GM18520 (cell line): ENCODE data around the gene ANO6.
A peak's percentile ranks its signal among the peaks of the same experiment; 100 is the strongest.

Experiments
- ATAC-seq: cut with Tn5 transposase; IDR thresholded peaks from one replicate; pipeline ENCODE4 v1.9.1; 2021; ENCODE audit not compliant: unreplicated experiment

The ANO6 gene

DNA sequence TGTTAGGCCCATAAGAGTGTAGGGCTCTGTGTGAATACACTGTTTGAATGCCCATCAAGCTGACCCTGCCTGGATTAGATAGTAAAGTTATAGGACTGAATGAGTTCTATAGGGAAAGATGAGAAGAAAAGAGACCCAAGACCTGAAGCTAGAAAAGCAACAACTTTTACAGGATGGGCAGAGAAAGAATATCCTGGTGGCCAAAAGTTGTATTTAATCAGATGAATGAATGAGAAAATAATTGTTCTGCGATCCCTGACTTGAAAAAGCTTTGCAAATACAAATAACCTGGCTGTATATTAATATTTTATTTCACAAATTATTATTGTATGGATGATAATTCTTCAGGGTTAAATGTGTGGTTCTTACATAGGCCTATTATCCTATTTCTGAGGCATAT is 2.8 kb upstream of the ANO6 start:
- ATAC-seq, result no peak

- ATAC-seq, result no peak
These were observed 1.8 kb upstream of the ANO6 start for GRCh38 chr12:45214071-45214470.

DNA sequence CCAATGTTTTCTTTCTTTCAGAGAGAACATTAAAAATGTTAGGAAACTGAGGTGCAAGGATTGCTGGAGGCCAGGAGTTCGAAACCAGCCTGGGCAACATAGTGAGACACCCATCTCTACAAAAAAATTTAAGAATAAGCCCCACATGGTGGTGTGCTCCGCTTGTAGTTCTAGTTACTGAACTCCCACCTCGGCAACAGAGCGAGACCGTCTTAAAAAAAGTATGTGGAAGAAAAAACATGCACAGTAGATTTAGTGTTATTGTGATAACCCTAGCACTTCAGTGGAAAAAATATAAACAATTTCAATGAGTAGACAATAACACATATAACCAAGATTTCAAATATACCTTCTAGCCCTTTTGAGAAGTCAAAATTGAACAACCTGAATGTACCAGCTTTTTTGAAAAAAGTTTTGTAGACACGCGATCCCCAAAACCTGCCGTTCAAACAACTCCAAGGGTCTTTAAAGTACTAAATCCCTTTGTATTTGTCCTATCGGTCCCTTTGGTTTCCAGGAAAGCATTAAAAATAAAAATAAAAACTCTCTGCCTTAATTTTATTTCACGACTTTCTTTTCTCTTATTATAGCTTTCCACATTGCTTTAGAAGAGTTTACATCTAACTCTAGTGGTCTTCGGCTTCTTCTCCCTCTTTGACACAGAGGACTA is 1.0 kb upstream of the ANO6 start:
- no peak for ATAC-seq

GRCh38 chr12:45216230-45216982 is 511 bp downstream of the ANO6 start:
- no peak for ATAC-seq

- ATAC-seq, result no peak
These were observed 1.1 kb downstream of the ANO6 start for GRCh38 chr12:45216983-45217485.

DNA sequence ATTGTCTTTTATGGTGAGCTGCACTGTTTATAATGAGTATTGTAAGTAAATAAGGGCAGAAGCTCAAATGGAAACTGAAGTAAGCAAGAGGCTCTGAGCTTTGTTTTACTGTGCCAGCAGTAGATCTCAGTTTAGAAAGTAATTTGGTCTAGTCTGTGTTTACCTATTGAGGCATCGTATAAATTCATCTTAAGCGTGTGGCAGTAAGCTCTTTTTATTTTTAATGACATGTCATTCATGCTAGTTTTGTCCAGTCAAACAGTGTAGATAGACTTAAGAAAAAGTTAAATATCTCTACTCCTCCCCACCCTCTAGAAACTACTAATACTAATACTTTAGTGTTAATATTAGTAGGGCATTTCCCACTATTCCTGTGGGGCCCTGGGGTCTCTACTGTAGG is 2.0 kb downstream of the ANO6 start:
- no peak for ATAC-seq

DNA sequence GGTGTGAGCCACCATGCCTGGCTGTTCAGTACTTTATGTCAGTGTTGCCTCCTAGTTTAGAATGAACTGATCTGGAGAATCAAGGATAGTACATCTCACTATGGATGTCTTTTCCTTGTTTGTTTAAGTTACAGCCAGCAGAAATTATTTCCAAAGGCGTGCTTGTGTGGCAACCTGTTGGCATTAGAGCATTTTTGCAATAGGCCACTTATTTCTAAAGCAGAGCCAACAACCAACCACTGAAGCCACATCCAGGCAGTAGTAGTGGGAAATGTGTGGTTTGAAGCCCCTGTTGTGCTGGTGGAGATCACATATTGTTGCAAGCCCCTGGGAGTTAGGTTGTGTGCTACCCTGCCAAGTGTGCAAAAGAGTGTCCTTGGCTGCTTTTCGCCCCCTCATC is 3.7 kb downstream of the ANO6 start:
- ATAC-seq, result no peak

DNA sequence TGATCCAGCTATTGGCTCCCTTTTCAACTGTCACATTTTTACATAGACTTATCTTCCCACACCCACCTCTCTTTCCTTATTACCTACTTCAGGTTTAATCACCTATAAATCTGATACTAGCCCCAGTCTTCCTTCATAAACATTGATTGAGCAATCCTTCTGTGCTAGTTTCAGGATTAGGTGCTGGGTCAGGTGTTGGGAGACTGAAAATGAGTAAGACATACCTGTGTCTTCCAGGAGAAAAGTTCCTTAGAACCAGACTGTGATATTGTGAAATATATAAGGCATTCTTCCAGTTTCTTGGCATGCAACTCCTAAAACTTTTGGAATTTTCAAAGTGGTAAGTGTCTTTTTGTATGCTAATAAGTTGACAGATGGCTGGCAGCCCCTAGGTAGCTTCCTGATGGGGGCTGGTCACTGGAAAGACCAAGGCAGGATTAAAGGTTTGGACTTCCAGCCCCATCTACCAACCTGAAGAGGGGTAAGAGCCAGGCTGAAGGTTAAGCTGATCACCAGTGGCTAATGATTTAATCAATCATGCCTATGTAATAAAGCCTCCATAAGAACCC is 4.6 kb downstream of the ANO6 start:
- no peak for ATAC-seq

DNA sequence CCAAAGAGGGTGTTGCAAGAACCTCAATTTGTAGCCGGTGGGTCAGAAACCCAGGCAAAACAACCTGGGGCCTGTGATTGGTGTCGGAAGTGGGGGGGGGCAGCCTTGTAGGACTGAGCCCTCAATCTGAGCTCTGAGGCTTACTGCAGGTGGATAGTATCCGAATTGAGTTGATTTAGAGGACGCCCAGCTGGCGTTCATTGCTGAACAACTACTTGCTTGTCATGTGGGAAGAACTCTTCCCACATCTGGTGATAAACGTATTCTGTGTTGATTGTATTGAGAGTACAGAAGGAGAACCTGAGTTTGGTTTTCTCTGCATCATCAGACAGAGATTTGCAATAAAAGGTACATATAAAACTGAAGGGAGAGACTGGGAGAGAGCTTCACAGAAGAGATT is 5.1 kb downstream of the ANO6 start:
- ATAC-seq, result no peak

DNA sequence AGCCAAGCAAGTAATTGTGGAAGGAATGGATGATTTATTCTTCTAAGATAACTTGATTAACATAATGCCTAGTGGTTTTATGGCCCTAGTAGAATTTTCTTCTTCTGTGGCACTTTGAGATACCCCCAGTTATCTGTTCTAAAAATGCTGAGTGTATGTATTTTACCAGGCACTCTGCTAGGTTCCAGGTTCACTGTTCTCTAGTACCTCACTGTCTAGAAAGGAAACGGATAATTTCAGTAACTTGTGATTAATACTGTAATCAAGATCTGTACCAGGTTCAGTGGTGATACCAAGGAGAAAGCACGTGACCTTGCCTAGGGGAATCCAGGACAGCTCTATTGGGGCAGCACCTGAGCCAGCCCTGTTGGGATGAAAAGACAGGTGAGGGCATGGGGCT is 8.0 kb downstream of the ANO6 start:
- ATAC-seq, result no peak

DNA sequence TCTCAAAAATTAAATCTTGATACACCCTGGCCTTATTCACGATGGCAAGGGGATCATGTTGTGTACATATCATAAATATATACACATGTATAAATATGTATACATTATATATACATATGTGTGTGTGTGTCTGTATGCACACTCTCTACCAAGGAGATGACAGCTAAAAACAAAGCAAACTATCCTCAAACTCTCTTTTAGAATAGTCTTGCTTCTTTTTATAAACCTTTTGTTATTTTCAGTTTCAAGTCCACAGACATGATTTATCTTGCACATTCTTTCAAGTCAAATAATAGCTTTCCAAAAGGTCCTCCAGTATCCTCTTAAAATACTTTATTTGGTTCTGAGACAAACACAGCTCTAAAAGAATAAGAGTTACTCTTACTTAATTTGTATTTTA is 8.4 kb downstream of the ANO6 start:
- no peak for ATAC-seq

- ATAC-seq, result no peak
These were observed 10.1 kb downstream of the ANO6 start for GRCh38 chr12:45226021-45226420.

DNA sequence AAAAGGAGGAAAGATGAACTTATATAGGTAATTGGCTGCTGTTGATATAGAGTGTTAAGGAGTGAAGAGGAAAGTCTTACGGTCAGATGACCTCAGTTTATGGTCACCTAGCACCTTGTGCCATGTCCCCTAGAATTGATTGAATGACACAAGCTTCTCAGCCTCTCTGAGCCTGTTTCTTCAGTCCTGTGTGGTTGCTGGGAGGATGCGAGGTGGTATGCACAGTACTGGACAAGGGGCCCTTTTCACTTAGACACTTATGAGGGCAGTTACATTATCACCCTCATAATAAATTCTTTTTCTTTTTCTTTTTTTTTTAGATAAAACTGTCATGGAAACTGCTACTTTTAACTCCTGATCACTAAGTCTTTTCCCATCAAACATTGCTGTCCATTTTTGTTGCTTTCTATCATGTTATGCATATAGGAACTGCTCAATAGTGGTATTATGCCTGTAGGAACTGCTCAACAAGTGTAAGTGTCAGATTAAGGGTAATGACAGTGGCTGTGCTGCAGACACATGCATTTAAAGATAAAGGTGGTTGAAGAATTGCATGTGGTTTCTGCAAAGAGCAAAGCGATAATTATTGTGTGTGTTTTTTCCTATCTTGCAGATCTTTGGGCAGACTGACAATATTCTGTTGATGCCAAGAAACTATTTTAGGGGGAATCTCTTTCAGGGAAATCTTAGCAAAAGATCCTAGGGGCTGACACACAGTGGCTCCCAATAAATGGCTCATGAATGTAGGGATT is 11.6 kb downstream of the ANO6 start:
- no peak for ATAC-seq

DNA sequence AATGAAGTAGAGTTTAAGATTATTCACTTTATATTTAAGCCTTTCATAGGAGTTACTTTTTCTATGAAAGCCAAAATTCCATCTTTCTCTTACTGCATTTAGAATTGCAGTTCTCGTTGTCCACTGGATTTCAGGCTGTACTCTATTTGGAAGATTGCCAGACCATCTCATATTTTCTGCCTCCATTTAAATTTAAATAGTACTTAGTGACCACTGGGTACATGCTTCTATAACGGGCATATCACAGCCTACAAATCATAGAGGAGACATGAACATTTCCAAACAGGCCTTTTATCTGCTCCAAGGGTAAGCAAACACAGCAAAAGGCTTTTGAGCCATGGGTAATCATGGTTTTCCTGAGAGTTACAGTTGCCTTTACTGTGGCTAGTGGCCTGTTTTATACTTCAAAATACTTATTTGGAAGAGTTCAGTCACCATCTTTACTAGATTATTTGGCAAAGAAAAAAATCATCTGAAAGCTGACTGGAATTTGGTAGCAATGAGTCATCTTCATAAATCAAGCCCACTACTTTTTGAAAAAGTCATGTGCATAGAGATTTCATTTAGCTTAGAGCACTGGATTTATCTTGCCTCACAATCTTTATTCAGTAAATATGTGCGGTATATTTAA is 15.7 kb downstream of the ANO6 start:
- ATAC-seq, result no peak

- ATAC-seq, result no peak
These were observed 16.4 kb downstream of the ANO6 start for GRCh38 chr12:45232146-45232755.

DNA sequence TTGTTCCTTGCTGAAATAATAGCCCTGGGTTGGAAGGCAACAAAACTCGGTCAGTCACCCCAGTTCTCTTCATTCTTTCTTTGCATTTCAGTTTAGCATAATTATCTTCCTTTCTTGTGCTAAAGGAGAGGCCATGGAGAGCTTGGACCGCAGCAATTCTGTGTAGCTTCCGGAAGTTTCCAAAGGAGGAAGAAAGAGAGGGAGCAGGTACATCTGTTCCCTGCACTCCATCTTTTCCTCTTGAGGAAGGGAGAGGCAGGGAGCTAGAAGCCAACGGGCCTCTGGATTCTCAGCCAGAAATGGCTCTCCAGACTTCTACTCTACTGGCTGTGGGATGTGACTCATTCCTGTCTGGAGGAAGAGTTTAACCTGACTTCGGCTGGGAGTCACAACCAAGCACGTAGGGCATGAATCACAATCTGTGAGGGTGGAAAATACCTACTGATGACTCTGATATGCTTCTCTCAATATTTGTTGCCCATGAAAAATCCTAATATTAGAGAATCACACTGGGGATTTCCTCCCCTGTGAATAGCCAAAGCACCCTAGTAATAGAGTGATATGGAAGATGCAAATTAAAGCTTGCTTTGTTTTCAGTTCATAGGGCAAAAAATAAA is 17.0 kb downstream of the ANO6 start:
- ATAC-seq, result peak; percentile 68

DNA sequence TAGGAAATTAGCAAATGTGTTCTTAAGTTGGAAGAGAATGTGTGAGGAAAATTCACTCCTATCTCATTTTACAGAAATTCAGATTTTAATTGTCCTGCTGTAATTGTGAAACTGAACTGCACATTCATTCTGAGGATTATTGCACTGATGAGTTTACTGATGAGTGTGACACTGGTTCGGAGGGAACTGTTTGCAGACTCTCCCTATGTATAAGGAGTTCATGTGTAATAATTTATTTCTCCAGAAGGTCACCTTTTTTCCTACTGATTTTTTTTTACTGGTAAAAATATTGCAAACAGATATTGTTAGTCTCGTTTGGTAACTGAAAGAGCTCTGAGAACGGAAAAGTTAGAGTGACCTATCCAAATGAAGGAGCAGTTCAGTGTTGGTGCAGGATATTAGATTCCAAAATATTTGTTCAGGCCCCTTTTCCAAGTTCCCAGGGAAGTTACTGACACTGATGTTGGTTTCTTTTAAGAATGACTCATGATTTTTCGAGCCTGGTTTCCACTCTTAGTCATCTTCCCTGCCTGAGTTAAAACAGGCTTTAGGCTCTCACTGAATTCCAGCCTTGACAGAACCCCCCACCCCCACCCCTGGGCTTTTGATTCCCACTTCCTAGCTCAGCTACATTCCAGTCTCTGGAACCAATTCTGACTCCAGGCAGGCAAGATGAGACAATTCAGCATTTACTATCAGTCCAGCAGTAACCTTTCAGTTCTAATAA is 18.4 kb downstream of the ANO6 start:
- peak; percentile 27 for ATAC-seq

DNA sequence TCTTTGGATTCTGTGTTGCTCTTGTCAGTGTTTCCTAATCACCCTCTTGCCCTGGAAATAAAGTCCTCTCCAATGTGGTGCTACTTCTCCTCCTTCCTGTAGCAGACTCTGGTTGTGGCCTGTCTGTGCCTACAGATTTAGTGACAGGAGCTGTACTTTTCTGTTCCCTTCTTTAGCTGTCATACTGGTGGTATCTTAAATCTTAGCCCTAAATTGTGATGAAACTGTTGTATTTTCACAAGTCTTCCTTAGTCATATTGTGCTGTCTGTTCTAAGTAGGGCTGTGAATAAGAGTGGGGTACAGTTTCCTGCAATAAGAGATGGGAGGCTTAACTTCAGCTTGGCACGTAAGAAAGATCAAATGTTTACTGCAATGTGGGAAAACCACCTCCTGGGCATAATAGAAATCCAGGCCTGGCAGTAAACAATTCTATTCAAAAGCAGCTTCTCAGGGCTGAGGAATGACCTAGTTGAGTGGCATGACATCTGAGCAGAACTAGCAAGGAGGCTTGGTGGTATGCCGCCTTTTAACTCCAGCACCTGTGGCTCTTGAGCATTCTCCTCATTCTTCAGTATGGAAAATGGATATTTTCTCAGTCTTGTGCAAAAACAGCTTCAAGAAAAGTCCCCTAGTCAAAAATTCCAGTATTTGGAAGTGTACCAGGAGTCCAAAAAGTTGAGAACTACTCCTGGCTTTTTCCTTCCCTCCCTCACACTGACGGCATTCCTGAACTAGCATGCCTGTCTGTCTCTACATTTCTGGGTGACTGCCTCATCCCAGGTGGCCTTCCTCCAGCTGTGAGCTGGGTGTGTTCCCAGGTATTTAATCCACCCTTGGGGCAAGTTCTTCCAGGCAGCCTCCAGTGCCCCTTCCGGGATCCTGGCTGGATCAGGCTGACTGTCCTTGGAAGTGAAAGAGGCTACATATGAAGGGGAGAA is 19.5 kb downstream of the ANO6 start:
- ATAC-seq, result no peak
